ENCODE results near the gene SBF2.

Gene SBF2

DNA sequence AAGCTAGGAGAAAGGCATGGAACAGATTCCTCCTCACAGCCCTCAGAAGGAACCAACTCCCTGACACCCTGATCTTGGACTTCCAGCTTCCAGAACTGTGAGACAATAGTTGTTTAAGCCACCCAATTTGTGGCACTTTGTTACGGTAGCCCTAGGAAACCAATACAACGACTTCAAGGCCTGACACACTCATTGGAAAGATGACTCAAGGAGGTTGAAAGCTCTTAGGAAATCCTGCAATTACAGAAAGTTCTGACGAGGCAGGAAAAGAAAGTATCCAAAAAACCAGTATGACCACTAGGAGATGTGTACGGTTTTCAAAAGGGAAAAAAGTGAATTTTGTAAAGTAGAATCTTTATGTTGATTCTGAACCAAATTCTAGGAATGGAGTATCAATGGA, 468.7 kb downstream of the SBF2 start:
- no peak for DNase-seq (ENCODE audit: low read depth in 2 of 2, low spot score in 1 of 2)

DNA sequence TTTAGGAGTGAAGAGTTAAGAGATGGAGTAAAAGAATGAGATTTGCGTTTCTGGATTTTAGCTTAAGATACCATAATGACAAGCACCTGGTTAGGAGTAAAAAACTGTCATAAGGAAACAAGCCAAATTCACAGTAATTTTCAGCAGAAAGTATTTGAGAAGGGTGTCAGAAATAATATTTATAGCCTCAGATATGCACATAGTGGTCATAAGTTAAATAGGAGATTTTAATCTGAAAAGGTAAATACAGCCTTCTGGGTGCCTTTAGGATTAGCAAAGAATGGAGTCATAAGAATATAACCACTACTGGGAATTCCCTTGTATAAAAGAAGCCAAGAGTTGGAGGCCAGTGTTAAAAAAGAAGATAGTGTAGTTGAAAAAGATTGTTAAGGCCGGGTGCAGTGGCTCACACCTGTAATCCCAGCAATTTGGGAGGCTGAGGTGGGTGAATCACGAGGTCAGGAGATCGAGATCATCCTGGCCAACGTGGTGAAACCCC, 470.1 kb downstream of the SBF2 start:
- no peak for DNase-seq (ENCODE audit: low read depth in 2 of 2, low spot score in 1 of 2)

DNA sequence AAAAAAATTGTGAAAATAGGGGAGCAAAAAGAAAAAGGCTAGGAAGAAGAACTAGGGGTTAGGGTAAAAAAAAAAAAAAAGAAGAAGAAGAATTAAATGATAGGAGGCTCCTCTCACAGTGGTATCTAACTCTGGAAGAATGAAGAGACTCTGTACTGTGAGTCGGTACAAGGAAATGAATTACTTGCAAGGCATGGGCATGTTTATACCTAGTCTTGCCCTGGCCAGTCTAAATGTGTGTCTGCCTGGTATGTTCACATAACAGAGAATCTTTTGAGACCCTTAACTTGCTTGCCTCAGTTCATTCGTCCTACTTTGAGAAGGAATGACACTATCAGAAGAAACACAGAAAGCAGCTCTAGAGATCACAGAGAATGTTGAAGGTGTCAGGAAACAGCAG, 470.6 kb downstream of the SBF2 start:
- no peak for DNase-seq (ENCODE audit: low read depth in 2 of 2, low spot score in 1 of 2)

DNA sequence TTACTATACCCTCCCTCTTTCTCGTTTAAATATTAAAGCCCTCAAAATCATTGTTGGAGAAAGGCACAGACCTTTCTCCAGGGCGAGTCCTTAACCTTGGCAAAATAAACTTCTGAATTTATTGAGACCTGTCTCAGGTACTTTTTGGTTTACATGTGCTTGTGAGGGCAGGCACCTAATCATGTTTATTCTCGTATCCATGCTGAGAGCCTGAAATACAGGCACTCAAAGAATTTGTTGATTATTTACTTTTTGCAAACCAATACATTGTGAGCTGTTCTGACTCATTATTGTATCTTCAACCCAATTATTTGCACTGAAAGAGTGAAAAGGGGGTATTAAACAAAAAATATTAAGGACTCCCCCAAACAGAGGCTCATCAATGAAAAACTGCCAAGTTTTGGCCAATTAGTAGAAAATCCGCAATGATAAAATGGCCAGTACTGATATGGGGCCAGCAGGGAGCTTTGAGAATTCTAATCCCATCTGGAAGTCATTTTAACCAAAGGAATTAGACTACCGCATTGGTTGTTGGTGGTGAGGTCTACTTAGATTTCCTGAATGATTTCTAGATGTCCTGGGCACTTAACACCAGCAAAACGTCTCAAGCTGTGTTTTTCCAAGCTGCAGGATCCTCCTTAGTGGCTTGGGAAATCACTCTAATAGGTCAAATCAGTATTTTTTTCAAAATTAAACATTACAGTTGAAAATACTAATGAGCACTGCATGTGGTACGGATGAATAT, 472.8 kb downstream of the SBF2 start:
- no peak for DNase-seq (ENCODE audit: low read depth in 2 of 2, low spot score in 1 of 2)

DNA sequence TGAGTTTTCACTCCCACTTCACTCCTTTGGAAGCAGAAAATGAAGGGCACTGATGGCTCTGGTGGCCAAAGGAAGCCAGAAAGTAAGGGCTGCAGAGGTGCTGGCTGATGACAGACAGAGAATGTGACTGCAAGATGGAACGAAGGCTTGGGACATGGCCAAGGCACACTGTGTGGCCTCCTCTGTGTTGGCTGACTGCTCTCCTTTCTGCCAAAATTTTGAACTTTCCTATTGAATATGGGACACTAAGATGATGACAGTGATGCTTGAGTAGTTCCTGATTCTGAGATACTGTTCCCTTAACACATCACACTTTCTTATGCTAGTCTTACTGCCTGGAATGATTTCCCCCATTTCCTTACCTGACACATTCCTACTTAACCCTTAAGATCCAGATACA, 473.8 kb downstream of the SBF2 start:
- DNase-seq (ENCODE audit: low read depth in 2 of 2, low spot score in 1 of 2) = no peak

DNA sequence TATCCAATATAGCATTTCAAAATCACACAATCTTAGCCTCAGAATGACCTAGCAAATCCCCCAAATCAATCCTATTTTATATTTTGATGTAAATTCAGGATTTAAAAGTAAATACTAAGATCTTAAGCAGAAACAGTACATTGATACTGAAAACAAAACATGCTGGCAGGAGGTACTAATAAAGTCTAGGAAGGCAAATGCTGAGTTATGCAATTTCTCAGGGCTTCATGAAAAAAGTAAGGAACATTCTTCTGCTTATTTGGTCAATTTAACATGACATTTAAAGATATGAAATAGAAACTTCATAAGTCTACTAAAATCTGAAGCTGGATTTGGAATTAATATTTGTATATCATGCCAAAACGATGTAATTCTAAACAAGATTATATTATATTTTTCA, 476.8 kb downstream of the SBF2 start:
- DNase-seq (ENCODE audit: low read depth in 2 of 2, low spot score in 1 of 2) = no peak

DNA sequence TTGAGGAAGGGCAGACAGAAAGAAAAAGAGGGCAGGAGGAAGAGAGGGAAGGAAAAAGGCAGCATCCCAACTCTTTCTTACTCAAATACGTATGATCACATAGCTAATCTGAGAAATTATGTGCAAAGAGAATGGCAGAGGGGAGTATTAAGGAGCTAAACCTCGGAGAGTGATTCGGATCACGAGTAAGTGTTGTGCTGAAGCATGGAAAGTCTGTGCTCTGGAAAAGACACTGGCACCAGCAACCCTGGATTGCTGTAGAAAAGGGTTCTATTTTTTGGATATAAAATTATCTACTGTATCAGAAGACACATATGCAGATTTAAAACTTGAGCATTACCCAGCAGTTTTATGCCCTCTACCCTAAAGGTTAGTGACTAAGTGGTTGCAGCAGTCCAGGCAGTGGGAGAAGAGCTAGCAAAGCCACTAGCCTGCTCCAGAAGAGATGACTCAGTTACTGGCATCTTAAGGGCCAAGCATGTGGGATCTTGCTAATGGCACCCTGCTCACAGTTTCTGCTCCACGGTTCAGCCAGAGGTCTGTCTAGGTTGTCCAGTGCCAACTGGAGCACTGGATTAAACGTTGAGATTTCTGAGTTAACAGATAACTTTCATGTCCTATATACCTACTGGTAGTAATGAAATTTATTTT, 478.4 kb downstream of the SBF2 start:
- no peak for DNase-seq (ENCODE audit: low read depth in 2 of 2, low spot score in 1 of 2)

DNA sequence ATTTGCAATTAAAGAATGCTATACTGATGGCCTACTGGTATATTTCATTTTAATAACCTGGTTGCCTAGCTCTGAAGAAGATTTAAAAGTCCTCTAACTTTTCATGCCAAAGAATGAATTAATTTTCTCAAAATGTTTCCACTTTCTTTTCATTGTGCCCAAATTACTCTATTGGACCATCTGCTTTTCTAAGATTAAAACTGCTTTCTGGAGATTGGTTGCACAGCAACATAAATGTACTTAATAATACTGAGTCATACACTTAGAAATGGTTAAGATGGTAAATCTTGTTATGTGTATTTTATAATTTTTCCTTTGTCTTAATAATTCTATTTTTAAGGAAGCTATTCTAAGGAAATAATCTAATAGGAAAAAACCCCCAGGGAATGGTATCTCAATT, 479.9 kb downstream of the SBF2 start:
- DNase-seq (ENCODE audit: low read depth in 2 of 2, low spot score in 1 of 2) = no peak

DNA sequence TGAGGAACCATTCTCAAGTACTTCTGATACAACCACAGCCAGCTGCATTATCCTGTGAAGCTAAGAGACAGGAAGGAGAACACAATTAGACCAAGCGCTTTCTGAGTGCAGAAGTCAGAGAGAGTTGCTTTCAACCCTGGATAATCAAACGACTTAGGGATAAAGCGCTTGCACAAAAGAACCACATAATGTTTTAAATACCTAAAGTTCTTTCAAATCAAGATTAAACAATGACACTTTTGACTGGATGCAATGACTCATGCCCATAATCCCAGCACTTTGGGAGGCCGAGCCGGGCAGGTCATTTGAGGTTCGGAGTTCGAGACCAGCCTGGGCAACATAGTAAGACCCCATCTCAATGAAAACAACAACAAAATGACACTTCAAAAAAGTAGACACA, 485.1 kb downstream of the SBF2 start:
- DNase-seq (ENCODE audit: low read depth in 2 of 2, low spot score in 1 of 2) = no peak

DNA sequence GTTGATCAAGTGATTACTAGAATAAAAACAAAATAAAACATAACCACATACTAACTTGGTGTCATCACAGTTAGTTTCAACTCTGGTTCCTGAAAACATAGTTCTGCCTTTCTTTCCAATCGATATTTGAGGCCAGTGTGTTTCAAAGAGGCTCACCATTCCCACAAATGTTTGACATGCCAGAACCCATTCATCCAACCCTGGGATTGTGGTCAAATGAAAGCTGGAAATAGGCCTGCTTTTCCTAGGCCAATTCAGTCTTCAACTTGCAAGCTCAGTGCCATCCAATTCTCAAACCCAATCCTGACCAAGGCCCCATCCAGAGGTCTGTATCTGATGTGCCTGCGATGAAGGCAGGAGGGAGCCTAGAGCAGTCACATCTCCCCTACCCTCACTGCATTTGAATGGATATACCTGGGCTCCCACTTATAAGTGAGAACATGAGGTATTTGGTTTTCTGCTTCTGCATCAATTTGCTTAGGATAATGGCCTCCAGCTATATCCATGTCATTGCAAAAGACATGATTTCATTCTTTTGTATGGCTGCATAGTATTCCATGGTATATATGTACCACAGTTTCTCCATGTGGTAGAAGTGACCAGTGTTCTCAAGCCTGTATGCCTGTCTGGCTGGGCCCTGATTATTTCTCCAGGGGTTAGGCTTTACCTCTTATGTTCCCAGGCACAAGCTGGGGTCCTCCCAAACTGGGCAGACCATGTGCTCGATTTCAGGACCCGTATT, 486.9 kb downstream of the SBF2 start:
- no peak for DNase-seq (ENCODE audit: low read depth in 2 of 2, low spot score in 1 of 2)

DNA sequence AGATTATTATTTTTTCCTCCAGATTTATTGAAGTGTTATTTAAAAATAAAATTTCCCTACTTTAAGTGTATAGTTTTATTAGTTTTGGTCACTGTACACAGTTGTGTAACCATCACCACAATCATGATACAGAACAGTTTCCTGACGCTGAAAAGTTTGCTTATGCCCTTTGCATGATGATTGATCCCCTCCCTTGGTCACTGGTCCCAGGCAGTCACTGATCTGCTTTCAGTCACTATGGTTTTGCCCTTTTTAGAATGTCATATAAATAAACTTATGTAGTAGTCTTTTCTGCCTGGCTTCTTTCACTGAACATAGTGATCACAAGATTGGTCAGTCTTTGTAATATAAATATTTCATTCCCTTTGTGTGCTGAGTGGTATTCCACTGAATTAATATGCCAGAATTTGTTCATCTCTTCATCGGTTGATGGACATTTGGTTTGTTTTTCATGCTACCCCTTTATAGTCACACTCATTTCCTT, 489.6 kb downstream of the SBF2 start:
- no peak for DNase-seq (ENCODE audit: low read depth in 2 of 2, low spot score in 1 of 2)

DNA sequence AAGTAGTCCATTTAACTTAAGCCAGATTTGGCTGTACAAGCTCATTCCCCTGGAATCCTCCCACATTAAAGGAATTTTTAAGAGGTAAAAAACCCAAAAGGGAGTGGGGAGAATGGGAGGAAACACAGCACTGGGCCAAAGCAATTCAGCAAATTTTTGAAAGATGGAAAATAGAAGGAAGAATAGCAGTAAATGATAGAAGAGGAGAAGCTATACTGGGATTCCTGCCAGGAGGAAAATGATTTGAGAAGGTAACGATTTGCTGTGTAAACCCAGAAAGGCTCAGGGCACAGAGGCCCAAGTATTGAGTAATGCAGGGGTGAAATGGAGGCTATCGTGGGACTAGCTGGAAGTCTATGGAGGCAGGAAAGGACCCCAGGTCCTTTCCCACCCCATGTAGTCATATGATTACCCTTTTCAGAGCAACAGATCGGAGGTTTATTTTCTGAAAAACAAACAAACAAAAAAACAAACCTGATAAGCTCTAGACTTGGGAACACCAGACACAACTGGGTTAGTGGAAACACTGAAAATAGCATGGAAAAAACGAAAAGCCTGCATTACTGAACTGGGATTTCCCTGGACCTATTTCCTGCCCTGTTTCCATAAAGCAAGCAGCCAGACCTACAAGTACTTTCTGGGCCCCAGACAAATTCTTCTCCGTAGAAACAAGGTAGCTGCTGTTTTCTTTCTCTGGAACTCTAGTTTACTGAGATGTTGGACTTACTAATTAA, 490.2 kb downstream of the SBF2 start:
- DNase-seq (ENCODE audit: low read depth in 2 of 2, low spot score in 1 of 2) = no peak

DNA sequence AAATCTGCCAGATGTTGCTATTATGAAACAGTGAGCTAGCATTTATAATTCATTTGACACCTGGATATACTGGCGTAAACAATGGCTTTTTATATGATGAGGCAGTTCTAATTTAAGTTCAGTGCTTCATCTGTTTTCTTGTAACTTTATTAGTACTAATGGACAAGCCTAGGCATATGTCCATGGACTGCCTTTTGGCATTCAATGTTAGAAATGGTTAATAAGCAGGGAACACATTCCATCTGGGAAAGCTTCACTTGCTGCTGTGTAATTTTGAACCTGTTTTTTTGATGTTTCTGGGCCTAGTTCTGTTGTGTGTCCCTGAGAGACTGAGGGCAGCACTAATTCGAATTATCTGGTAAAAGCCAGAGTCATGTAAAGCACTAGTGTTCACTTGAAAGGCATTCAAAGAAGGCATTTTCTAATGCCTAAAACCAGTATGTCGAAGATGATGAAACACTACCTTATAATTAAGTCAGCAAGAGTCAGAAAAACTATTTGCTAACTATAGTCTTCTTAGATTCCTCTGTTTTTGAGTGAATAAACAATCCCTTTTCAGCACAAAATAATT, 491.6 kb downstream of the SBF2 start:
- DNase-seq (ENCODE audit: low read depth in 2 of 2, low spot score in 1 of 2) = no peak

DNA sequence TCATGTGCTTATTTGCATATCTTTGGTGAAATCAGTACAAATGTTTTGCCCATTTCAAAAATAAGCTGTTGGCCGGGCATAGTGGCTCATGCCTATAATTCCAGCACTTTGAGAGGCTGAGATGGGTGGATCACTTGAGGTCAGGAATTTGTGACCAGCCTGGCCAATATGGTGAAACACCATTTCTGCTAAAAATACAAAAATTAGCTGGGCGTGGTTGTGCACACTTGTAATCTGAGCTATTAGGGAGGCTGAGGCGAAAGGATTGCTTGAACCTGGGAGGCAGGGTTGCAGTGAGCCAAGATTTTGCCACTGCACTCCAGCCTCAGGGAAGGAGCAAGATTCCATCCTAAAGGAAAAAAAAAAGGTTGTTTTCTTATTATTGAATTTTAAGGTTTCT, 494.1 kb downstream of the SBF2 start:
- DNase-seq (ENCODE audit: low read depth in 2 of 2, low spot score in 1 of 2) = no peak

DNA sequence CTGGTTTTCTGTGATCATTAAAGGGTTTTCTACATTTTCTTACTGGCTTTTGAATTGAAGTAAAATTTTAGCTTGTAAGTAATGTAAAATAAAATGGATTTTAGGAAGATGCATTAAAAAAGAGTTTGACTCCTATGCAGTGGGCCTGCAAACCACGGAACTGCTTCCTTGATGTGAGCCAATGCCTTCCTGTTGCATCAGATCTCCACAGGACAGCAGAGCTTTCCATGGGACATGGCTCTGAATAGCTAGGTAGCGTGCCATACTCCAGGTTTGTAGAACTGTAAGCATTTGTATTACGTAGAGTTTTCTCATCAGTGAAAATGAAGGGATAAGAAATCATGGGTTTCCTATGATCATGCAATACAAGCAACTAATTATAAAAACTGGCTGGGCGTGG, 496.7 kb downstream of the SBF2 start:
- no peak for DNase-seq (ENCODE audit: low read depth in 2 of 2, low spot score in 1 of 2)

DNA sequence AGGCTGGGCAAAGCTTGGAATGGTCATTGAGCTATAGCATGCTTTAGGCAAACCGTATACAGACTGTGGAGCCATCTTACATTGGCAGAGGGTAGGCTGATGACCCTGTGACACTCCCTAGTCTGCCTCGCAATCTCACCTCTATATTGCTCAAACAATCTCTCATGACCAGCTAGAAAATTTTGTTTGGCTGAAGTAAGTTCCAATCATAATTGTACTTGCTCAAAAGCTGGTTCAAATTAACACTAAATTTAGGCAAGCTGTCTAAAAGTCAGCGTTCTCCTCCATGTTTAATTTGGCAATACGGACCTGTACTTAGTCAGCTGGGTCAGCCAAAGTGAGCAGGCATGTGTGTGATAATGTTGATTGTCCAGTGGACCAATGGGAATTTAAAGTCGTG, 497.2 kb downstream of the SBF2 start:
- DNase-seq (ENCODE audit: low read depth in 2 of 2, low spot score in 1 of 2) = no peak

DNA sequence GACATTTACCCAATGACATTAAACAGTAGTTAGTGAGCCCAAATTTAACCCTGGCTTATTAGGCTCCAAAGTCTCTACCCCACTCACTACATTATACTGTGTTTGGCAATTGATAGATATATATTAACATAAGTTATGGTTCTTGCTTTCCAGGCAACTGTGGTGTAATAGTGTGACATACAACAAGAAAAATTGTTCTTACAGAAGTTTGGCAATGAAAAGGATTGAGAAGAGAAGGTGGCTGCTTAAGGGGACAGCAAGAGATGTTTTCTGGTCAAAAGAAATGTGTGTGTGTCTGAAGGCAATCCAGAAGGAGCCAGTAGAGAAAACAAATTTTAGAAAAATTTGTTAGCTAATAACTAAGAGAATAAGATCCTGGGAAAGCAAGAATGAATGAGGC, 497.8 kb downstream of the SBF2 start:
- no peak for DNase-seq (ENCODE audit: low read depth in 2 of 2, low spot score in 1 of 2)

DNA sequence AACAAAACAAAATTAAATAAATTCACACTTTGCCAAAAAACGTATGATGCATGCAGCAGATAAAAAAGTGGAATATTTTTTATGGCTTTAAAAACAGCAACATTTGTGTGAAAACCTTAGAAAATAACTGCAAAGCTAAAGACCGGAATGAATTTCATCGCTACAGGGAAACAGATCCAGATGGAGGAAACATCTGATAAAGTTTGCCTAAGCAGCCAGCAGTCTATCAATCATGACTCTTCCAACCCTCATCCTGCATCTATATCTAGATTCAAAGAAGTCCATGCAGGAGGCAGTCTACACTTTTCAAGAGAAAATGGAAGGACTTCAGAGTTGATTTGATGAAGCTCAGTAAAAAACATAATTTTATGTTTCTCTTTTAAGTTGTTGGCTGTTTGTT, 503.3 kb downstream of the SBF2 start:
- no peak for DNase-seq (ENCODE audit: low read depth in 2 of 2, low spot score in 1 of 2)

DNA sequence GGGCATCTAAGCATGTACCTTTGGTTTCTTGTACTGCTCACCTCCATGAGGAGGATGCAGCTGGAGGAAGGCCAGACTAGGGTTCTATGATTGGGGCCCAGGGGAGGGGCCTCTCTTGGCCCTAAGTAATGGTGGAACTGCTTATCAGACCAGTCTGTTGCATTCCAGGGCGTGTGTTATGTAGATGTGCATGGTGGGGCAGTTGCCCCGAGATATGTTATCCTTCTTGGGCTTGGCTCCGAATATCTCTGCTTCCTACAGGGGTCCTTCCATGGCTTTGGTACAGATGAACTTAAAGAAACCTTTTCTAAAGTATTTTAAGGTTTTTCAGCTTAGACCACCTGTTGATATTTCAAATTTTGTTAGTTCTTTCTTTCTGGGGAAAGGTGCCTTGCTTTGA, 504.1 kb downstream of the SBF2 start:
- DNase-seq (ENCODE audit: low read depth in 2 of 2, low spot score in 1 of 2) = no peak

DNA sequence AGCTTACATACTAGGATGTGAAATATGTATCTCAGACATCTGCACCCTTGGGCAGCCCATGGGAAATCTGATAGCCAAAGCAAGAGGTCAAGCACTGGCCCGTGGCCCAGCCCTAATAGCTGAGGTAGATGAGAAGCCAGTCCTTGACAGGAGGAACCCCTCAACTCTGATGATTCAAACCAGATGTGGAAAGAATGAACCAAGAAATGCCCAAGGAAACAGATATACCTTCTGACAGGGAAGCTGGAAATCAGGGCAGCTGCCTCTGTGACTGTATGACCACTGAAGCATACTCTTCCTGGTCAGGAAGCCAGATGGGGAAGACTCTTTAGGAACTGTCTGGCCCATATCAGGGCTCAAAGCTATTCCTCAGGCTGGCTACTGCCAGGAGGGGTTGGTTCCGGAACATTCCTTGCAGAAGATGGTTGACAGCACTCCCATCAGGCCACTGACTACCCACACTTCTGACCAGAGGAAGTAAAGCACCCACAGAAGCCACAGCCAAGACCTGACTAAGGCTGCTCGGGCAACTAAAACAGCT, 506.0 kb downstream of the SBF2 start:
- no peak for DNase-seq (ENCODE audit: low read depth in 2 of 2, low spot score in 1 of 2)

DNA sequence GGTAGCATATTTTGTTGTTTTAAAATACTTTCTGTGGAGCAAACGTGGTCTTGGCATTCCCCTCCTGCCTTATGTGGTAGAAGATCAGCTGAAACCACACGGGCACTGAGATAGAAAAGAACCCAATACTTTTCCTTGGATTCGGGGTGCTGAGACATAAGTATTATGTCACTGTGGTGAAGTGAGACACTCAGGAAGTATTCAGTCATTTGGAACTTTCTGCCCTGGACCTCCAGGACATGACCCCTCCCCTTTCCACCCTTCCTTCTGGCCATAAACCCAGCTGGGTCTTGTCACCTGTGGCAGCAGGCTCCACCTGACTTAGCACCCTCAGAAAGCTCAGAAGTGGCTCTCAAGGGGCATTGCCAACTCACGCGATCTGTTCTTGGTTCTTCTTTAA, 506.8 kb downstream of the SBF2 start:
- no peak for DNase-seq (ENCODE audit: low read depth in 2 of 2, low spot score in 1 of 2)

Measured in stimulated activated CD8-positive, alpha-beta memory T cell treated with anti-CD3 and anti-CD28 coated beads, Interleukin-4, amount 100 ng/mL, for 4 hours (primary cell).